Measurements from ENCODE around the gene OLFM2.

- no peak for TF ChIP-seq CTCF (IDR thresholded peaks at IDR 0.05; ENCODE audit: low read depth, low read length)
- TF ChIP-seq EZH2phosphoT487 (IDR thresholded peaks at IDR 0.05; ENCODE audit: low read depth), result no peak
Measured at GRCh38 chr19:9966448-9966847, 30.1 kb upstream of the OLFM2 start.
